GM21576 (cell line): ENCODE data around the gene LRP1B.
"Not testable (repeated sequence)": the region's sequence is repeated elsewhere in the genome, so short reads cannot be mapped to it uniquely, and the experiment has no call there.

Source experiments
- ATAC-seq: cut with Tn5 transposase; IDR thresholded peaks from one replicate; pipeline ENCODE4 v1.9.1; 2021; ENCODE audit warnings: mild to moderate bottlenecking, moderate library complexity; ENCODE audit not compliant: unreplicated experiment

LRP1B gene

DNA sequence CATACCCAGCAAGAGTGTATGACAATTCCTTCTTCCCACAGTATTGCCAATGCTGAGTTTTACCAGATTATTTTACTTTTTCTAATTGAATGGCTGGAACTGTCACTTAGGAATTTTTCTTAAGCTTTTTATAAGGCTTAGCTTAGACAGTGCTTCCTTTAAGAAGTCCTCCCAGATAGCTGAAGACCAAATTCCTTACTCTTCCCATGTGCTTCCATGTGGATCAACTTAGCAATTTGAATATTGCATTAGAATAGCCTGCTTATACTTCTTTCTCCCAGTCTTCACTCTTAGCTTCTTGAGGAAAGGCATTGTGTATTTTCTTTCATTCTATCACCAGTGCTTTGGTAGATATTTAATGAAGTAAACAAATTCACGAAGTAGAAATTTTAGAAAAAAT lies 1144.4 kb downstream of the LRP1B start:
- ATAC-seq = no peak

DNA sequence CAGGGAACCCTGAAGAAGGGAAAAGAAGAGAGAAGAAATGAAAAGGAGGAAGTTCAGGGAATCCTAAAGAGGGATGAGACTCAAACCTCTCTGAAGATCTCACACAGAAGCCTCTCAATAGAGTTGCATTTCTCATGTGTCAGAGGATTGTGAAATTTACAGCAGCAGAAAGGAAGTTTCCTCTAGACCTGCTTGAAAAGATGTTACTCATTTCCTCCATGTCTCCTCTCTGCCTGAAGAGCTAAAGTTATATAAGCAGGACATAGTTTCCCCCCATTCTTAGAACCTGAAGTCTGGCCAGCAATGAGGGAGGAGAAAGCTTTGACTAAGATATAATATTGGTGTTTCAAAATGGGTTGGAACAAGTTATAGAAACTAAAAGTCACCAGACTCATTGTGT lies 1155.6 kb downstream of the LRP1B start:
- ATAC-seq = no peak

DNA sequence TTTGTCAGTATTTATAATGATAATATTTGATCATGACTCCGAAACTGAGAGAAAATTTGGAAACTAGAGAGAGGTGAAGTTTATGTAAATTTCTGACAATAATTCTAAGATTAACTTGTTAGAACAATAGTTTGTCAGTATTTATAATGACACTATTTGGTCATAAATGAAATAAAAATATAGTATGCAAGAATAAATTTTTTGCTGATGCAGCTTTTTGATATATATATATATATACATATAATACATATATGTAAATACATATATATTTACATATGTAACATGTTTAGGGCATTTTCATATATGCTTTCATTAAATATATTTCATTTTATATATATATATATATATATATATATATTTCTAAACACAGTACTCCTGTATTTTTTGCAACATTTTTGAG lies 1158.1 kb downstream of the LRP1B start:
- no peak for ATAC-seq

DNA sequence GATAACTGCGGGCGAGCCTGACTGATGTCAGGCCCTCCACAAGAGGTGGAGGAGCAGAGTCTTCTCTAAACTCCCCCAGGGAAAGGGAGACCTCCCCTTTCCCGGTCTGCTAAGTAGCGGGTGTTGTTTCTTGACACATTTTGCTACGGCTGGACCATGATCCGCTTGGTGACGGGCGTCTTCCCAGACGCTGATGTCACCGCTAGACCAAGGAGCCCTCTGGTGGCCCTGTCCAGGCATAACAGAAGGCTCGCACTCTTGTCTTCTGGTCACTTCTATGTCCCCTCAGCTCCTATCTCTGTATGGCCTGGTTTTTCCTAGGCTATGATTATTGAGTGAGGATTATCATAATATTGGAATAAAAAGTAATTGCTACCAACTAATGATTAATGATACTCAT lies 1166.5 kb downstream of the LRP1B start:
- ATAC-seq = not testable (repeated sequence)

DNA sequence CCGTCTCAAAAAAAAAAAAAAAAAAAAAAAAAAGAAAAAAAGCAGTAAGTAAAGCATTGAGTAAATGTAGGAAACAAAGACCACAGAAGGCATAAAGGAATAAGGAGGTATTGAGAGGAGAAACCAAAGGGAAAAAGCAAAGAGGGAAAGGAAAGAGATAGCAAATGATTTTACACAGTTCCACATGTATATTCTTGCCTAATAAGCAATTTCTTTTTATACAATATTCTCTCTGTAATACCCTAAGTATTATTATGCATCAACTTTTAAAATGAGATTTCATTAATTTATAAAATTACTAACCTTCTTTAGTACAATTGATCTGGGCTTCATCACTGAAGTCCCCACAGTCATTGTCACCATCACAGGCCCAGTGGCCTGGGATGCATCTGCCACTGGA lies 1180.9 kb downstream of the LRP1B start:
- ATAC-seq = no peak

DNA sequence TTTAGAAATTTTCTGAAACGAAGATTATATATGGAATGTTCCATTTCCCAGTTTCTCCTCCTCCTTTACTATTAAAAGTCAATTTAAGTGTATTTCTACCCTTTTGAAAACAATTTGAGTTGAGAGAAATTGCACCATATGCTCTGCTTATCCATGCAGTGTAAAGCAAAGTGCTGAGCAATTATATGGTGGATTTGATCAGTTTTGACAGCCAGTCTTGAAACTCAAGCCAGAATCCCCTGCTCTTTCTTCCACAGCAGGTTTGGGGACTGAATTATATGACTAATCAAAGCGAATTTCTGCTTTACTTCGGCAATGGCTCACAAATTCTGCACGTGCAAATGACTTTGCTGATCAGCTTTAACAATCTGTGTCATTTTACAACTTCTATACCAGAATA lies 1183.6 kb downstream of the LRP1B start:
- no peak for ATAC-seq

DNA sequence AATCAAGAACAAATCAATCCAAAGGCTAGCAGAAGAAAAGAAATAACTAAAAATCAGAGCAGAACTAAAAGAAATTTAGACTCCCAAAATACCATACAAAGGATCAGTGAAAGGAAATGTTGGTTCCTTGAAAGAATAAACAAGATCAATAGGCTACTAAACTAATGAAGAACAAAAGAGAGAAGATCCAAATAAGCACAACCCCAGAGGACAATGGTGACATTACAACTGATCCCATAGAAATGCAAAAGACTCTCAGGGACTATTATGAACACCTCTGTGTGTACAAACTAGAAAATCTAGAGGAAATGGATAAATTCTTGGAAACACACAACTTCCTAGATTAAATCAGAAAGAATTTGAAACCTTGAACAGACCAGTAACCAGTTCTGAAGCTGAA lies 1186.9 kb downstream of the LRP1B start:
- no peak for ATAC-seq

DNA sequence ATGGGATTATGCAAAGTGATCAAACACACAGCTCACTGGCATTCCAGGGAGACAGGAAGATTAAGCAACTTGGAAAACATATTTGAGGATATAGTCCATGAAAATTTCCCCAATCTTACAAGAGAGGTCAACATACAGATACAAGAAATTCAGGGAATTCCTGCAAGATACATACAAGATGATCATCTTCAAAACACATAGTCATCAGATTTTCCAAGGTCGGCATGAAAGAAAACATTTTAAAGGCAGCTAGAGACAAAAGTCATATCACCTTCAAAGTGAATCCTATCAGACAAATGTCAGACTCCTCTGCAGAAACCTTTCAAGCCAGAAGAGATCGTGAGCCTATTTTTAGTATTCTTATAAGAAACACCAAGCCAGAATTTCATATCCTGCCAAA lies 1188.5 kb downstream of the LRP1B start:
- no peak for ATAC-seq

DNA sequence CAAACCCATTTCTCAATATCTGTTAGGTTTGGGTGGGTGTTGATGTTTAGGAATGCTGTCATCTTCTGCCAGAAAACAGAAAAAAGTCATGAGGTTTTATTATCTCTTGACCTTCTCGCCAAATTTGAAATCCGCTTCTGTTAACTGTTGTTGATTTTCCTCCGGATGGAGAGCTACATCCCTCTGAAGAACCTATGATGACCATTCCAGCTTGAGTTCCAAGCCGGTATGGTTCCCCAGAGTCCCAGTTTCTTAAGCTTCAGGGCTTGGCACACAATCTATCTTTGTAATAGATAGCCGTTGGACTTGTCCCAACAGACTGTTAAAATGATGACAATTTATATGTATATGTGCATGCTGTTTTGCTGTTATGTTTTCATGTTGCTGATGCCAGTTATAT lies 1201.0 kb downstream of the LRP1B start:
- ATAC-seq = no peak

DNA sequence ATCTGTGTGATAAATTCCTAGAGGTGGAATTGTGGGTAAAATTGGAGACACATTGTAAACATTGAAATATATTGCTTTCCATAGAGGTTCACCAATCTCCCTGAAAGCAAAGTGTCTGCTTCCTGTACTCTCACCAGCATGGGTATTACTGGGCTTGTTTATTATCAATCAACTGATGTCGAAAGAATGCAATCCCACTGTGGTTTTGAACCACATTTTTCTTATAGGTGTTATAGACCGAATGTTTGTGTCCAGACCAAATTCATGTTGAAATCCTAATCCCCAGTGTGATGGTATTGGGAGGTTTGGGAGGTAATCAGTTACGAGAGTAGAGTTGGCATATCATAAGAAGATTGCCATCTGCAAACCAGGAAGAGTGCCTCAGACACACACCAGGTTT lies 1212.4 kb downstream of the LRP1B start:
- no peak for ATAC-seq

DNA sequence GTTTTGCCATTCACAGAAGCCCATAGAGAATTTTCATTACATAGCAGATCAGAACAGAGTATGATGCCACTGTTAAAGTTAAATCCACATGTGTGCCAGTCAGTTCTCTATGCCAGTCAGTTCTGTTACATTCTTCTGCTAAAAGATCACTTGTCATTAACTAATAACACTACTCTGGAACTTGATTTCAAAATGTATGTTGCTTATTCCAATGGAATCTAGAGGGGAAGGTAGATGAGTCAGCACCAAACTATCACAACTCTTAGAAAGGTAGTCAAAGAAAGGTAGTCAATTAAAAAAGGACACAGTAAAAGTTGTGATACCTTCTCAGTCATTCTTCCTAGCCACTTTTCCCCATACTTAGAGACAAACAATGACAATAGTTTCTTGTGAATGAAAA lies 1214.4 kb downstream of the LRP1B start:
- no peak for ATAC-seq

DNA sequence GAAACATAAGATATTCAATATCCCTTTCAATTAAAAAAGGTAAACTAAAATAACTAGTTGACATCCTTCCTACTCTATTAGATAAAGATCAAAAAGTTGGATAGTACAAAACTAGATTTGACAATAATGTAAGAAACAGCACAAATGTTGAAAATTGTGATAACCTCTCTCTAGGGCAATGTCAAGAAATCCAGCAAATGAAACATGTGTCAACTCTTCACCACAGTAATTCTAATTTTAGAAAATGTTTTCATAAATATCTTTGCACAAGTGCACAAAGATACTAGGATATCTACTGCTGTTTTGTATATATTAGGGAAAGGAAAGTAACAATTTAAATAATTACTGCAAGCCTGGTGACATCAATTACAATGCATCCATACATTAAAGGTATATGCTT lies 1220.1 kb downstream of the LRP1B start:
- no peak for ATAC-seq

DNA sequence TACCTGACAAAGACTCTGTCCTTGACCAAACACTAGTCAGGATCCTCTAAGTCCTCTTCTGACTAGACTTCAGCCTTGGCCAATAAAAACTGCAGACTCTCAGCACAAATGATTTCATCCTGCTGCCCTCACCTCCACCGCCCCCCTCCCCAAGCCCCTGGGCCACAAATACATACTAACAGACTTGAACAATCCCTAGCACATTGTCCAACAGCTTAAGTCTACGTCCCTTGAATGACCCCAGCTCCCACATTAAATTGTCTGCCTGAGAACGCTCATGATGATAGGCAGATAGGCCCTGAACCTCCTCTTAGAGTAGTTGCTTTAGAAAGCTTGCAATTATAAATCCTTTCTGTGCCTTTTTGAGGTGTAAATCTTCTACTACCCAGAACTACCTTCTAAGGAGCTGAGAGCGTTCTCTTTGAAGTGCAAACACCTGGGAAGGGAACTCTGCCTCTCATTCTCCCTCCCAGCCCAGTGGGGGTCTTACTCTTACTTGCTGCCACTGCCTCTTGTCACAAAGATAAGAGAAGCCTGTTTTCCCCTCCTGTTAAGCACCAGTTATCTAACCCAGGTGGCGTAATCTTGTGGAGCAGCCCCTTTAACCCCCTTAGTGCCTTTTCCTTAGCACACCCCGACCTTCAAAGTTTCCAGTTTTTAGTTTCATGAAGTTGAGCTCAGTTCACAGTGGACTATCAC lies 1225.6 kb downstream of the LRP1B start:
- no peak for ATAC-seq

DNA sequence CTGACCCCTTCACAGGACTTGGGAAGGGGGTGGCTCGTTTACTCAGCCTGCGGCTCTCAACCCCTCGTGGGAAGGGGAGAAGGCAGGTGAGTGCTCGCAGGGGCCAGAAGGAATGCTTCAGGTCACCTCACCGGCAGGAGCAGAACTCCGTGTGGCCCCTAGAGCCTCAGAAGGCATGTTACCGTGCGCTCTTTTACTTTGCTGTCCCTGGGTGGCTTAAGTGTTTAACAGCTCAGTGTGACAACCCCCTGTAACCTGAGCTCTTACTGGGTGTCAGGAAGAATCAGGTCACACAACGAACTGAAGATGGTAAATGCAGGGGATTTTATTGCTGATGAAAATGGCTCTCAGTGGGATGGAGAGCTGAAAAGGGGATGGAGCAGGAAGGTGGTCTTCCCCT lies 1235.4 kb downstream of the LRP1B start:
- ATAC-seq = no peak

DNA sequence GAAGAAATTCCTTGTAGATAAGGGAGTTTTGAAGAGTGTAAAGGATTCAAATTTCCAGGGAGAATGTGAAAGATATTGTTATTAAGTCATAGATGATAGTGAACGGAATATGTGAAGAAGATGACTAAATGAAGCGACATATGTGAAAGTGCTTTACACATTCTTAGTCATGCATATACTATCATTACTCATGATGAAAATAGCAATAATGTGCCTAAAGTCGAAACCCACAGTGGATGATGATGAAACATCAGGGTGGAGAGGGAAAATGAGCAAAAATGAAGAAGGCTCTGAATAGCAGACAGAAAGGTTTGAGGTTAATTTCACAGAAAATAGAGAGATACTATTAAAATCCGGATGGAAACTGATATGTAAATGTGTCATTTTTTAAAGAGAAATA lies 1237.1 kb downstream of the LRP1B start:
- ATAC-seq = no peak

DNA sequence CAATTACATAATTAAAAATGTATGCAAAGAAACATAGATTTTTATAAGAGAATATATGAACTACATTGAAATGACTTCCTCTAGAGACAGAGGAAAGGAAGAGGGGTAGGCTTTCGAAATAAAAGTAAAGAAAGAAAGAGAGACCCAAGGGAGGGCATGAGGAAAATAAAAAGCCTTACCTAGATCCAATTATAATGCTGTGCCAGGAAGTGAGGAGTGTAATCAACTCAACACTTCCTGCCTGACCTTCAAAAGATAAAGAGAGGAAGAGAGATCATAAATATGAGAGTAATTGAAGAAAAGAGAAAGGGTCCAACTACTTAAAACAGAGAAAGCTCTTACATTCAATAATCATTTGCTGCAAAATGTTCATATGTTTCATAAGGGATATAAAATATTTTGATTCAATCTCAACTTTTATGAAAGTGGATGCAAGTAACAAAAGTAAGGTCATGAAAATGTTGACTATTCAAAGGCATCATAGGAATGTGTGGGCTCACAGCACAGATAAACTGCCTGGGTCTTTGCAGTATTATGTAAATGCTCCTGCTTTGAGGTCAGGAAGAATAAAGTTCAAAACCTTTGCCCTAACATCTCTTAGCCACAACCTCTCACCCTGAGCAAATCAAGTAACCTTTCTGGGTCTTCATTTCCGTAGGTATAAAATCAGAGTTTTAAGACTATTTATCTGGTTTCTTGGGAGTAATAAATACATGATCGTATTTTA lies 1237.7 kb downstream of the LRP1B start:
- ATAC-seq = no peak

DNA sequence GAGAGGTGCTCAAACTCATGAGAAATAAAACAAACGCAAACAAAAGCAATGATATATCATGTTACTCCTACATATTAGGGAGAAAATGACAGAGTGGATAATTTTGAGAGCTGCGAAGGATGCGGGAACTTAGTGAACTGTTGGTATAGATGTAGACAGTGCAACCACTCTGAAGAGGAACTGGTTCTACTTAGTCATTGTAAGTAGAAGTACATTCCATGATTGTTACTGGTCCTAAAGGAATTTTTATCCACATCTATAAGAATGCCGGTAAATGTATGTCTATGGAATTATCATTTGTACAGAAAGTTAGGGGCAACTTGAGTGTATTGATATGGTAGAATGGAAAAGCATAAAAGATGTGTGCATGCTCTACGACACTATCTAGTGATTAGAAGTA lies 1238.4 kb downstream of the LRP1B start:
- no peak for ATAC-seq

DNA sequence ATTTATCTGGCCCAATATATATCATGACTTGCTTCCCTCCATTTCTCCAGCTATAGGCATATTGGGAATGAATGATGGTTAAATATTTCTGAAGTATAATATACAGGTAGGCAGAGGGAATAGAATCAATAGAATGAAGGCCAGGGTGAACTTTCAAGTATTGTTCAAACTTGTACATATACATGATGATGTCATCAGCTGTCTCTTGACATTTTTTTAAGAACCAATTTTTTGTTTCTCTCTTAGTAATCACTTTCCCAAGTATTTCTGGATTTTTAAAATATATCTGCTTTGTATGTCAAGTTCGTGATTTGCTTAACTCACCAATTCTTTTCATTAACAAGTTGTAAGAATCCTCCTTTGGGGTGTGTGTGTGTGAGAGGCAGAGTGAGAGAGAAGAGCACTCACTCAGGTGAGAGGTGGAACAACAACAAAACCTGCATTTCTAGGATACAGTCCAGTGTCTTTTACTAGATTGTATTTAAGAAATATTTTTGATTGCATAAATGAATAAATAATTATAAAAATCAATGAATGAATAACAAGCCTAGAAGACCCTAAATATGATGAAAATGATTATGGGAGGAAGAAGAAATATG lies 1239.1 kb downstream of the LRP1B start:
- ATAC-seq = no peak

DNA sequence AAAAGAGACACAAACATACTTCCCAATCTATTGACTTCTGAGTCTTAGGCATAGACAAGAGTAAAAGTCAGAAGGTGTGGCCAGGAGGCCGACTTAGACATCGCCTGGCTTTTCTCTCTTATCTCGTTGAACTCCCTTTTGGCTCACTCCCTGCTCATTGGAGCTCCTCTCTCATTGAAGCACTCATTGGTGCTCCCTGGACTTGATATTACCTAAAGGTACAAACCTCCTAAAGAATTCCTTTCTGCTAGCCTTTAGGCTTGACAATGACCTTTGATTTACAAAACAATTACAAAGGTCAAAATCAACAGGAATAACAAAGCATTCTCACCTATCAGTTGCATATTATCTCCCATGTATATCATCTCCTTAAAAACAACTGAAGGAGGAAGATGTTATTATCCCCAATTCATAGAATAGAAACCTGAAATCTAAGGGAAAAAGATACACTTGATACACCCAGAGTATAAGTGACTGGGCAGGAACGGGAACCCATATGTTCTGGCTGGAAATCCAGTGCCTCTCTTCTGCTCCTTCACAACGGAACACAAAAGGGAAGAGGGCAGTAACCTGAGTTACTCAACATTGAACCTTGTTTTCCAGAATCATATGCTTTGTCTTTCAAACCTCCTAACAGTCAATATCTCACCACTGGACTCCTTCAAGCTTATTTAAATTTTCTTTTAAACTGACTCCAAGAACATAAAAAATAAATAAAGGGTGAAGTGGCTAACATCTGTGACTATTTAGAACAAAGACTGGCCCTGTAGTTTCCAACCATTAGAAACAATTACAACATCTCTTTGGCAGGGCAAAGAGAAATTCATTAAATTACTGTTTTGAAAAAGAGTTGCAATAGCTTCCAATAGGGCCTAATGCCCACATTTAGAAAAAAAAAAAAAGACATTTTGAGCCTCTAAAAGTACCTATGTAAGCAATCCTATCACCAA lies 1247.9 kb downstream of the LRP1B start:
- ATAC-seq = no peak

DNA sequence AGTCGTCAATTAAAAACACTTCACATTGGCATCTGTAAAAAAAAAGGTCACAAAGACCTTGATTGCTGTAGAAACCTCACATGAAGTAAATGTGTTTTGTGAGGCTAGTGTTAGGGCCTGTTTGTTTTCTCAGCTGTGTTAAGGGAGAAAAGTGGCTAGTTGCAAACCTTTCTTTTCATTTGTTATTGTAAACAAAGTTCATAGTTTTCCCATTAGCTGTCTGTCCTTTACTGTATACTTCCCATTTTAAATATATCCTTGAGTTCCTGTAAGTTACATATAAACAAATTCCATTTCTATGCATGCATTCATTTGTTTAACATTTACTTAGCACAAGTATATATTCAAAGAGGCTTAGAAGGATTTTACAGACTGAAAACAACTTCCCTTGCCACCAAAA lies 1250.2 kb downstream of the LRP1B start:
- ATAC-seq = no peak

DNA sequence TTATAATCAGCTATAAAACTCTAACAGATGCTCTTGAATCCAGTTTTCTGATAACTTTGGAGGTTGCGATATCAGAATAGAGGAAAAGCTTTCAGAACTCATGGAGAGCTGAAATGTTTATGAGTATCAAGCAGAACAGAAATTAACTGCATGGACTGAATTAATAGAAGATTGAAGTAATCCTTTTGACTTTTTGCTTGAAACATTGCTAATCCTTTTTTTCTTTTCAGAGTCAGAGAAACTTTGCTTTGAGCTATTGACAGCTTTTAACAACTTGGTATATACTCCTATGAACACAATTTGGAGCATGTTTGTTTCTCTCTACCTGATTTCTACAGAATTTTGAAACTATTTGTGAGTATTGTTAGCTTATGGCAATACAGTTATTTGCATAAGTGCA lies 1254.8 kb downstream of the LRP1B start:
- ATAC-seq = no peak
